TTC549 (cell line): Measurements from ENCODE around the gene SNTB2.

Experiments
- FAIRE-seq: peaks from 2 replicates; lab custom pipeline; 2012; peaks lifted over from hg19 to GRCh38; lab: Jason Lieb, UNC

The SNTB2 gene

GRCh38 chr16:69319826-69320739, 133.1 kb downstream of the SNTB2 start:
- FAIRE-seq: no peak

- no peak for FAIRE-seq
These were observed 133.7 kb downstream of the SNTB2 start for GRCh38 chr16:69320740-69321073.

GRCh38 chr16:69321080-69321479, 134.1 kb downstream of the SNTB2 start:
- FAIRE-seq: no peak

GRCh38 chr16:69322343-69322742, 135.4 kb downstream of the SNTB2 start:
- FAIRE-seq: no peak

DNA sequence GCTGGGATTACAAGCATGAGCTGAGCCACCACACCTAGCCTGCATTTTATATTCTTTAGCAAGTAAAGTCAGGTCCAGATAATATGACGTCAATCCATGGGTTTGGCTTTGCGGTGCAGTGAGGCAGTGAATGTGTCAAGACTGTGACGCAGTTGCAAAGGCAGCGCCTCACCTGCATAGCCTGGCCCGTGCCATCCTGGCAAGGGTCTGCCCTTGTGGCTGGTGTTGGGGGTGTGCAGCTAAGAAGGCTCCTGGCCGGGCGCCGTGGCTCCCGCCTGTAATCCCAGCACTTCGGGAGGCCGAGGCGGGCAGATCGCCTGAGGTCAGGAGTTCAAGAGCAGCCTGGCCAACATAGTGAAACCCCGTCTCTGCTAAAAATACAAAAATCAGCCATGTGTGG, 136.5 kb downstream of the SNTB2 start:
- no peak for FAIRE-seq

DNA sequence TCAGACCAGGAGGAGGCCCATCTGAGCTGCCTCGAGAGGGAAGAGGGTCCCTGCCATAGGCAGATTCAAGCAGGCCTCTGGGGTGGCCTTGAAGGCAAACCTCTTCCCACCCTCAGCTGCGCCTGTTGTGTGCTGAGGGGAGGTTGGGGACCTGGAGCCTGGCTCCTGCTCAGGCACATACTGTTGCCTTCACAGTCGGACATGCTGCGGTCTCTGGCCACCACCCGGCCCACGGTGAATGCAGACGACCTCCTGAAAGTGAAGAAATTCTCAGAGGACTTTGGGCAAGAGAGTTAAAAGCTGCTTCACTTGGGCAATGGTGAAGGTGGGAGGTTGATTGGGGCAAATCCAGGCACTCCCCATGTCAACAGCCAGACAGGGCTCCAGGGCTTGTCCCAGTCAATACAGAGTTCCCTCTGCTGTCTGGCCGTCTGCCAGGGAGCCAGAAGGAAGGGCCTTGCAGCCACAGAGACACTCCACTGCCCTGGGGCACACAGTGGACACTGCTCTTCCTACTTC, 137.1 kb downstream of the SNTB2 start:
- FAIRE-seq: no peak

DNA sequence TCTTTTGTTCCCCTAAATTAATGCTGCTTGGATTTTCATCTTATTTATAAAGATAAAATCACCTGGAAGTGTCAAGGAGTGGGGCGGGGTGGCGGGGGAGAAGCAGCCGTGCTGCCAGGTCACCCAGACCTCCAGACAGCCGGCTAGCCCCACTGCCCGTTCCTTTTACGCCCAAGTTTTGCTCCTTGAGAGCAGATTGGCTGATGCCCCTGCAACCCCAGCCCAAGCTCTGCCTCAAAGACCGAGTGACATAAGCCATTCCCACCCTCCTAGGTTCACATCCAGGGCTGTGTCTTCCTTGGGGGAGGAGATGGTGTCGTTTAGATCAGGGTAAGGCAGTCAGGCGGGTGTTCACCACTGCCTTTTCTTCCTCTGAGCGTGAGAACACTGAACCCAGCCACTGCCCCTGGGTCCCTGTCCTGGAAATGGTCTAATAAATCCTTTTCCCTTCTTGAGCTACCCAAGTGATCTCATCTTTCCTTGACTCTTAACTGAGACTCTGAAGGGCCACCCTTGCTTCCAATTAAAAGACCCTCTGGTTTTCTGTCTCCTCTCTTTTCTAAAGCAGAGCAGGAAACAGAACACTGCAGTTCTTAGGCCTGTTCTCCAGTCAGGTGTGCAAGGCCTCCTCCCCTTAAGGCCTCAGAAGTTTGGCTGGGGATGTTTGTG, 137.8 kb downstream of the SNTB2 start:
- no peak for FAIRE-seq

DNA sequence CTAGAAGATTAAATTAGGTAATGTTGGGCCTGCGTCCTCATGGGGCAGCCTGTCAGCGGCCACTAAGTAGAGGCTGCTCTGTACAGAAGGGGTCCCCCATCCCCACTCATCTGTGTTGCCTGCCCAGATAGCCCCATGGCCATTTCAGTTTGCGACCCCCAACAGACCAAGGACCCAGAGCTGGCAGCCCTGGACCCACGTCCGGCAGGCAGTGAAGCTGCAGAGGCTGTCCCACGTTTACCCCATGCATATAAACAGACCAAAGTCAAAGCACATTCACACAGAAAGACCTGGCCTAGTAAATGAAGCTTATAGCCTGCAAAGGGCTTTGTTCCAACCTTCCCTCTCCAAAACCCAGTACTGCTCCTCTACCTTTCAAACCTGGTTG, 138.8 kb downstream of the SNTB2 start:
- no peak for FAIRE-seq

DNA sequence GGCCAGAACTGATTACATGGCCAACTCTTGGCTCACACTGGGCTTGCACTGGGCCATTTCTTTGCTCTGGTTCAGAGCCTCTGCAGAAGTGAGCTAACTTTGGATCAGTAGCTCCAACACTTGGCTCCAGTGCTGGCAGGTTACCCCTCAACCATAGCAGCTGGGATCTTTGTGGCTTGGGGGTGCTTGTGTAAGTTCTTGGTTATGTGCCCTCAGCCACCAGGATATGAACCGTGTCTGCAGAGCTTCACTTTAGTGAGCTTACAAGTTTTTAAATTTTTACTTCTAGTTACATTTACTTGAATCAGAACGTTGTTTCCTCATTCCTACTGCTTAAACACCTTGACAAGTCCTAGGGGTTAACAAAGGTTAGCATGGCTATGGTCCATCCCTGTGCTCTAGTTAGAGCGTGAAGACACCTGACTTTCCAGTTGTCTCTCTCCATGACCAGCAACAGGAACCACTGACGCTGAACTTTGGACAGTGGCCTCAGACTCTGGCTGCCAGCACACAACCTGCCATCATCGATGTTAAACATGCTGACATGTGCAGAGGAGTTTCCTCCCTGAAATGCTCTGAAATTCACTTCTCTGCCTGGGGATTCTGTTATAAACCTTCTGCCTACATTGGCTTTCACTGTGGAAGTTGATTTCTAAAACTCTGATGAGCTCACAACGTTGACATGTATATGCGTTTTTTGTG, 139.4 kb downstream of the SNTB2 start:
- no peak for FAIRE-seq

GRCh38 chr16:69327585-69328310, 140.8 kb downstream of the SNTB2 start:
- no peak for FAIRE-seq

GRCh38 chr16:69328854-69329316, 141.9 kb downstream of the SNTB2 start:
- no peak for FAIRE-seq

DNA sequence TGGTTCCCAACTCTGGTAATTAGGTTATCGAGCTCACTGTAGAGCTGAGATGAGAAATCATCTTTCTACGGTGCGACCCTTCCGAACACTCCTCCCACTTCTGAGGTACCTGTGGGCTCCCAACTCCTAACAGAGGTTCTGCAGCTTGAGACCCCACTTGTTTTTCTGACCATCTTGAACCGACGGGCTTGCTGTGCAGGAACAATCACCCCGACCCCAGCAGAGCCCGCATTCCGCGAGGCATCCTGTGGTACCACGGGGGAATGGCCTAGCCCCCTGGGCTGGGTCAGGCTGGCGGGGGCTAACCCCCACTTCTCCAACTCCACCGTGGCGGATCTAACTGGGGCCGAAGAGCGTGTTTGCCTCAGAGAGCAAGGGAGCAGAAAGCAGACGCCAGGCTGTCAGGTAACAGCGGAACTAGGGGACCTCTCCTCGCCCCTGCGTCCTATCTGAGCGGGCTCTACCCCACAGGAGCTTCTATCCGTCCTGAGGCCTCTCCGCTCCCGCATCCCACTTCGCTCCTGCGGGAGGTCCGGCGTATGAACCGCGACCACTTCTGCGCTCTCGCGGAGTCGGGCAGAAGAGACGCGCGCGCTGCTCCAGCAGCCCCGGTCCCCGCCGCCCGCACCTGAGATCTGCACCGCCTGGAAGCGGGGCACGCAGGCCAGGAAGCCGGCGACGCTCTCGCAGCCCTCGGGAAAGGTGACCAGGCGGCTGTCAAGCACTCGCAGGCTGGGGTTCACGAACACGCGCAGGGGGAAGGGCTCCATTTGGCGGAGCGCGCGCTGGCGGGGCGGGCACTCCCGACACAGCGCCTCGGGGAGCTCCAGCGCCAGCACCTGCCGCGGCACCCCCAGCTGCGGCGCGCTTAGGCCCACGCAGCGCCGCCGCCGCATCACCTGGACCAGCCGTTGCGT, 142.7 kb downstream of the SNTB2 start:
- FAIRE-seq: no peak

DNA sequence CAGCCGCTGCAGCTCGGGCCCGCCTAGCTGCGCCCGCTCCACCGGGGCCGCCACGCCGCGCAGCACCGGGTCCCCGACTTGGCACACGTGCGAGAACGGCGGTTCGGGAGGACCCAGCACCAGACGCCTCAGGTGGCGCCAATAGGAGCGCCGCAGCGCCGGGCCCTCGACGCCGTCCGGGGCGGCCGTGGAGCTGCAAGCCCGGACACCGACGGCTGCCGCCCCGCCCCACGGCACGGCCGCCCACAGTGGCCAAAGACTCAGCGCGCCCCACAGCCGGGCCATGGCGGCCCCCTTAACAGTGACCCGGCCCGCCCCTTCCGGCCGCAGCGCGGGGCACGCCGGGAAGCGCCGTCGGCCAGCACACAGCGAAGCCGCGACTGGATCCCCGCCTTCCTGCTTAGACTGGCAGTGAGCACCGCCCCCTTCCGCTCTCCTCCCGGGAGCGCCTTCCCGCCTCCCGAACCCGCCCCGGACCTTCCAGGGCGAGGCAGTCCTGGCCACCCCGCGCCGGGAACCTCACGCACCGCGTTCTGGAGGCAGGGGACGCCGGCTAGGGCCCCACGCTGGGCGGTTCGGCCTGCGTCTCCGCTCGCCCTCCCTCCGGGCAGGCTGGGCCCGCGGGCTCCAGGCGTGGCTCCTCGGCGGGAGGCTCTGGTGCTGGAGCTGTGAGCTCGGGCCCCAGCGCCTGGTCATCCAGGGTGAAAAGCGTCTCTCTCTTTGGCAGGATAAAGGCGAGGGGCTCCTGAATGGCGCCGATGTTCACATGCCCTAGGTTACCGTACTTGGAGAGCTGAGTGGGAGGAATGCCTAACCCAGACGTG, 143.5 kb downstream of the SNTB2 start, which contains the start of gene PDF:
PDF (minus strand) TSS at position 303 of the 824 bp plus-strand sequence; CDS start at position 285, 18 bp downstream.
- no peak for FAIRE-seq

GRCh38 chr16:69334696-69335095, 147.7 kb downstream of the SNTB2 start:
- no peak for FAIRE-seq

- no peak for FAIRE-seq
These were observed 151.8 kb downstream of the SNTB2 start for GRCh38 chr16:69338557-69339288.

GRCh38 chr16:69339289-69340094, 152.5 kb downstream of the SNTB2 start, which contains the start of the genes COG8 and NIP7:
TSS of gene COG8 (minus strand) at chr16:69339564. CDS start at chr16:69339552, 12 bp downstream.
TSS of gene NIP7 (plus strand) at chr16:69339772. CDS start at chr16:69339830, 58 bp downstream.
- FAIRE-seq: peak; percentile 90

DNA sequence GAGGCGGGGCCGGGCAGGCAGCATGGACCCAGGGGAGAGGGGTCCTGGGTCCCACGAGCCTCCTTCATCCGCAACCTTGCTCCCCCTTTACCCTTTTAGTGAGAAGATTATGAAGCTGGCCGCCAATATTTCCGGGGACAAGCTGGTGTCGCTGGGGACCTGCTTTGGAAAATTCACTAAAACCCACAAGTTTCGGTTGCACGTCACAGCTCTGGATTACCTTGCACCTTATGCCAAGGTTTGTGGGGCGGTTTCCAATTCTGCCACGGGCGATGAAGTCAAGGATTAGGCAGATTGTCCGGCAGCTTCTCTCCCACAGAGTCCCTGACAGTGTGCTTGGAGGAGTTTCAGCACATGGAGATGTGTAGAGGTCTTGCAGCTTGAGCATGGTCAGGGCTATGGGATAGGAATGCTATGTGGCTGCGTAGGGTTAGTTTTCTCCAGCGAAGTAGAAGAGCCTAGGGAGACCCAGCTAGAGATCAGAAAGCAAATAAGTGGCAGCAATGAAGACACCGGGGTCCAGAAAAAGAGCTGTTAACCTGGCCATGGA, 153.2 kb downstream of the SNTB2 start:
- FAIRE-seq: no peak

GRCh38 chr16:69344171-69344570, 157.2 kb downstream of the SNTB2 start:
- no peak for FAIRE-seq
